ENCODE measurements around the gene PNPLA2.

PNPLA2 gene

GRCh38 chr11:819943-820649 is 1.4 kb downstream of the PNPLA2 start:
- DNase-seq: peak; percentile 94

GRCh38 chr11:820655-821511 is 2.2 kb downstream of the PNPLA2 start:
- no peak for DNase-seq

GRCh38 chr11:821512-822371 is 3.0 kb downstream of the PNPLA2 start:
- no peak for DNase-seq

- DNase-seq: no peak
Observed at GRCh38 chr11:823441-824291, 5.0 kb downstream of the PNPLA2 start.

- no peak for DNase-seq
Observed at GRCh38 chr11:824292-824880, 5.7 kb downstream of the PNPLA2 start.

GRCh38 chr11:824942-825341 is 6.2 kb downstream of the PNPLA2 start:
- no peak for DNase-seq

GRCh38 chr11:825366-826226 is 6.9 kb downstream of the PNPLA2 start:
- DNase-seq: no peak

GRCh38 chr11:826227-826621 is 7.5 kb downstream of the PNPLA2 start:
- no peak for DNase-seq

GRCh38 chr11:826836-827145 is 8.1 kb downstream of the PNPLA2 start:
- DNase-seq: no peak

GRCh38 chr11:827146-827896 is 8.6 kb downstream of the PNPLA2 start:
- peak; percentile 66 for DNase-seq

GRCh38 chr11:827897-828192 is 9.1 kb downstream of the PNPLA2 start, which contains the start of gene CRACR2B:
CRACR2B (plus strand) TSS chr11:827919; CDS start chr11:828608, 689 bp downstream.
- DNase-seq: no peak

- no peak for DNase-seq
Observed at GRCh38 chr11:828506-829175, 9.9 kb downstream of the PNPLA2 start.

GRCh38 chr11:829176-829846 is 10.6 kb downstream of the PNPLA2 start:
- no peak for DNase-seq

GRCh38 chr11:829847-830294 is 11.2 kb downstream of the PNPLA2 start:
- DNase-seq: no peak

GRCh38 chr11:830295-831117 is 11.8 kb downstream of the PNPLA2 start:
- peak; percentile 85 for DNase-seq

GRCh38 chr11:831118-831864 is 12.6 kb downstream of the PNPLA2 start:
- DNase-seq: no peak

GRCh38 chr11:831961-832528 is 13.3 kb downstream of the PNPLA2 start:
- no peak for DNase-seq

All from activated CD8-positive, alpha-beta memory T cell treated with anti-CD3 and anti-CD28 coated beads, Interleukin-2, amount 50 U/mL, for 48 hours (primary cell).